Measurements from ENCODE around the gene KIF4A.

GRCh38 chrX:70444326-70444945 lies 154.5 kb downstream of the KIF4A start, which contains the start of gene DLG3:
- TF ChIP-seq CTCF (IDR thresholded peaks at IDR 0.05; ENCODE audit: low read depth, low read length) (no peak), EZH2phosphoT487 (IDR thresholded peaks at IDR 0.05; ENCODE audit: low read depth) (no peak)
